Breast epithelium (tissue), 3 donors: ENCODE data around the gene OR7G3.

Experiments used
- POLR2A ChIP-seq: fragments of 450-650 bp; IDR thresholded peaks from one replicate; pipeline ENCODE4 v1.6.1; 2016; ENCODE audit warnings: antibody characterized with exemption, mild to moderate bottlenecking, moderate library complexity
- TF ChIP-seq, protein P1 (sequence below), 3 donors: fragments of 450-650 bp; IDR thresholded peaks; one replicate each; pipeline ENCODE4 v1.5.1; 2016 to 2017; ENCODE audit warnings: antibody characterized with exemption in 3 of 3, mild to moderate bottlenecking in 3 of 3, moderate library complexity in 3 of 3

DNA sequence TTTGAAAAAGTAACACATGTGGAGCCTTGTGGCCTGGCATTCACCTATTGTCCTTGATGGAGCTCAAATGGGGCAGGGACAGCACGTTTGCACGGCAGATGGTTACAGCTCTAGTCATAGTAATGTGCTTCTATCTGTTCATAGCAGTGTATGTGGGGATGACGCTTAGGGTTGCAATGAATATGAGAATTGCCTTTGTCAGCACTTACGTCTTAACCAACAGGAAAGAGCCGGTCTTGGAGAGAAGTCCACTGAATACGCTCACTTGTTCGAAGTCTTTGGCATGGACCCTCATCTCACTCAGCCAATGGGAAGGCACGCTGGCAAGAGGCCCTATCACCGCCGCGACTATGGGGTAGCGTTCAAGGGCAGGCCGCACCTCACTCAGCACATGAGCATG is 33.1 kb upstream of the OR7G3 start:
- TF ChIP-seq POLR2A = no peak
- TF ChIP-seq, protein P1, sequence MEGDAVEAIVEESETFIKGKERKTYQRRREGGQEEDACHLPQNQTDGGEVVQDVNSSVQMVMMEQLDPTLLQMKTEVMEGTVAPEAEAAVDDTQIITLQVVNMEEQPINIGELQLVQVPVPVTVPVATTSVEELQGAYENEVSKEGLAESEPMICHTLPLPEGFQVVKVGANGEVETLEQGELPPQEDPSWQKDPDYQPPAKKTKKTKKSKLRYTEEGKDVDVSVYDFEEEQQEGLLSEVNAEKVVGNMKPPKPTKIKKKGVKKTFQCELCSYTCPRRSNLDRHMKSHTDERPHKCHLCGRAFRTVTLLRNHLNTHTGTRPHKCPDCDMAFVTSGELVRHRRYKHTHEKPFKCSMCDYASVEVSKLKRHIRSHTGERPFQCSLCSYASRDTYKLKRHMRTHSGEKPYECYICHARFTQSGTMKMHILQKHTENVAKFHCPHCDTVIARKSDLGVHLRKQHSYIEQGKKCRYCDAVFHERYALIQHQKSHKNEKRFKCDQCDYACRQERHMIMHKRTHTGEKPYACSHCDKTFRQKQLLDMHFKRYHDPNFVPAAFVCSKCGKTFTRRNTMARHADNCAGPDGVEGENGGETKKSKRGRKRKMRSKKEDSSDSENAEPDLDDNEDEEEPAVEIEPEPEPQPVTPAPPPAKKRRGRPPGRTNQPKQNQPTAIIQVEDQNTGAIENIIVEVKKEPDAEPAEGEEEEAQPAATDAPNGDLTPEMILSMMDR (IDR thresholded peaks at IDR 0.05) = no peak
